HUES64 (cell line): Measurements from ENCODE around the gene P3H4.

Experiments used
- H3K27ac ChIP-seq: 2 replicates; pipeline ENCODE4 v1.7.0; 2013; ENCODE audit warnings: low read depth, low read length, inconsistent platforms
- H3K27me3 ChIP-seq: 2 replicates; pipeline ENCODE4 v1.6.1; 2013; ENCODE audit warnings: mild to moderate bottlenecking, low read length; ENCODE audit not compliant: insufficient read depth
- H3K36me3 ChIP-seq: 2 replicates; pipeline ENCODE4 v1.6.1; 2013; ENCODE audit warnings: mild to moderate bottlenecking, low read length; ENCODE audit not compliant: insufficient read depth
- H3K4me1 ChIP-seq: 2 replicates; pipeline ENCODE4 v1.6.1; 2013; ENCODE audit warnings: mild to moderate bottlenecking, low read length, moderate library complexity; ENCODE audit not compliant: insufficient read depth
- H3K4me3 ChIP-seq: 2 replicates; pipeline ENCODE4 v1.5.1; 2013; ENCODE audit warnings: mild to moderate bottlenecking, low read length, moderate library complexity
- H3K9ac ChIP-seq: 2 replicates; pipeline ENCODE4 v1.6.1; 2013; ENCODE audit warnings: mild to moderate bottlenecking, low read depth, low read length
- H3K9me3 ChIP-seq: 2 replicates; pipeline ENCODE4 v1.6.1; 2013; ENCODE audit warnings: low read depth, low read length; ENCODE audit not compliant: insufficient read depth
- WGBS: fragments of 150-250, 120-280 bp; methylation state at CpG from one replicate; pipeline ENCODE4 v1.1.7; 2013; ENCODE audit warnings: missing lambda C conversion rate; 5-methylcytosine and 5-hydroxymethylcytosine counted together

Gene P3H4

GRCh38 chr17:41801374-41802271 is 10.1 kb downstream of the P3H4 start:
- Histone ChIP-seq H3K4me3 (peak overlapping the region; percentile 28), H3K27ac (peak overlapping the region; percentile 51; the same call in 1 of the 2 replicates), H3K27me3 (no peaks in the 10 kb centered on the region), H3K36me3 (peaks cover 7% of the 10 kb centered on the region; the same call in 1 of the 2 replicates), H3K4me1 (peaks cover 7% of the 10 kb centered on the region), H3K9me3 (no peaks in the 10 kb centered on the region), H3K9ac (no peak overlapping the region)
- WGBS, result 19% methylated on average over 14 of the region's 14 CpGs

- Histone ChIP-seq H3K27ac (peak overlapping the region; percentile 51; the same call in 1 of the 2 replicates), H3K4me3 (peak overlapping the region; percentile 28; the same call in 1 of the 2 replicates), H3K4me1 (peaks cover 7% of the 10 kb centered on the region), H3K9ac (no peak overlapping the region), H3K27me3 (no peaks in the 10 kb centered on the region; the same call in 1 of the 2 replicates), H3K9me3 (no peaks in the 10 kb centered on the region), H3K36me3 (peaks cover 2% of the 10 kb centered on the region; the same call in 1 of the 2 replicates)
- 25% methylated on average over 17 of the region's 18 CpGs for WGBS
Measured at GRCh38 chr17:41800601-41801373, 11.0 kb downstream of the P3H4 start.

- H3K9ac ChIP-seq, result no peak overlapping the region
- 90% methylated on average over 8 of the region's 8 CpGs for WGBS
- H3K9me3 ChIP-seq, result no peaks in the 10 kb centered on the region
- peaks cover 11% of the 10 kb centered on the region for H3K4me1 ChIP-seq
- H3K27ac ChIP-seq, result no peak overlapping the region
- no peaks in the 10 kb centered on the region for H3K36me3 ChIP-seq
- H3K27me3 ChIP-seq, result peaks cover 4% of the 10 kb centered on the region
- no peak overlapping the region for H3K4me3 ChIP-seq
Measured at GRCh38 chr17:41799366-41799765, 12.4 kb downstream of the P3H4 start.

GRCh38 chr17:41797377-41797776 is 14.4 kb downstream of the P3H4 start:
- Histone ChIP-seq H3K27me3 (peaks cover 17% of the 10 kb centered on the region), H3K4me1 (peaks cover 29% of the 10 kb centered on the region), H3K9me3 (no peaks in the 10 kb centered on the region), H3K36me3 (no peaks in the 10 kb centered on the region), H3K9ac (no peak overlapping the region), H3K27ac (no peak overlapping the region), H3K4me3 (no peak overlapping the region)
- 89% methylated on average over 2 of the region's 3 CpGs for WGBS

GRCh38 chr17:41796121-41796895 is 15.4 kb downstream of the P3H4 start:
- WGBS, result 92% methylated on average over 10 of the region's 10 CpGs
- peaks cover 24% of the 10 kb centered on the region for H3K27me3 ChIP-seq
- peaks cover 27% of the 10 kb centered on the region for H3K4me1 ChIP-seq

GRCh38 chr17:41794540-41794975 is 17.2 kb downstream of the P3H4 start:
- Histone ChIP-seq H3K36me3 (no peaks in the 10 kb centered on the region), H3K27ac (no peak overlapping the region), H3K9me3 (no peaks in the 10 kb centered on the region), H3K4me1 (peaks cover 21% of the 10 kb centered on the region), H3K9ac (no peak overlapping the region), H3K4me3 (no peak overlapping the region), H3K27me3 (peaks cover 24% of the 10 kb centered on the region)
- 79% methylated on average over 5 of the region's 5 CpGs for WGBS

More at GRCh38 chr17:41796121-41796895, 15.4 kb downstream of the P3H4 start:
- Histone ChIP-seq H3K36me3 (no peaks in the 10 kb centered on the region), H3K9ac (no peak overlapping the region), H3K4me3 (no peak overlapping the region), H3K9me3 (no peaks in the 10 kb centered on the region), H3K27ac (no peak overlapping the region)

- no peak overlapping the region for H3K9ac ChIP-seq
- H3K4me1 ChIP-seq, result peaks cover 21% of the 10 kb centered on the region
- WGBS, result 16% methylated on average over 12 of the region's 14 CpGs
- no peaks in the 10 kb centered on the region for H3K36me3 ChIP-seq
- no peaks in the 10 kb centered on the region for H3K9me3 ChIP-seq
- H3K4me3 ChIP-seq, result peak overlapping the region; percentile 40
- peak overlapping the region; percentile 33; the same call in 1 of the 2 replicates for H3K27ac ChIP-seq
- H3K27me3 ChIP-seq, result peaks cover 24% of the 10 kb centered on the region
Measured at GRCh38 chr17:41793784-41794539, 17.8 kb downstream of the P3H4 start.

GRCh38 chr17:41792845-41793783 is 18.6 kb downstream of the P3H4 start:
- Histone ChIP-seq H3K27ac (peak overlapping the region; percentile 33; the same call in 1 of the 2 replicates), H3K36me3 (no peaks in the 10 kb centered on the region), H3K27me3 (peaks cover 24% of the 10 kb centered on the region), H3K9ac (peak overlapping the region; percentile 38; the same call in 1 of the 2 replicates), H3K4me1 (peaks cover 21% of the 10 kb centered on the region), H3K9me3 (no peaks in the 10 kb centered on the region), H3K4me3 (peak overlapping the region; percentile 40)
- WGBS, result 14% methylated on average over 22 of the region's 22 CpGs

GRCh38 chr17:41787021-41787418 is 24.7 kb downstream of the P3H4 start:
- no peak overlapping the region for H3K9ac ChIP-seq
- H3K27me3 ChIP-seq, result peaks cover 5% of the 10 kb centered on the region; the same call in 1 of the 2 replicates
- no peaks in the 10 kb centered on the region for H3K36me3 ChIP-seq
- H3K4me1 ChIP-seq, result peaks cover 23% of the 10 kb centered on the region
- H3K4me3 ChIP-seq, result peak overlapping the region; percentile 22; the same call in 1 of the 2 replicates
- no peak overlapping the region for H3K27ac ChIP-seq
- 0% methylated on average over 3 of the region's 4 CpGs for WGBS
- no peaks in the 10 kb centered on the region for H3K9me3 ChIP-seq
